Gastroesophageal sphincter (tissue), 4 donors: ENCODE measurements around the gene GMDS. TPM values are rescaled to one million over a fixed set of nuclear protein-coding genes. Genes with fewer than 3 reads are reported as not detected.

Source experiments
- ATAC-seq: fragments of 150-250 bp; one replicate; pipeline ENCODE4 v1.9.1; 2016; ENCODE audit warnings: mild to moderate bottlenecking, moderate library complexity
- H3K27ac ChIP-seq, 4 donors: fragments of 200-600 bp; sonication (generic) in 3 of 4; 1 replicate in 3 of 4; 2 replicates in 1 of 4; pipeline ENCODE4 v1.5.1; 2016 to 2019
- H3K27me3 ChIP-seq: fragments of 200-600 bp; sonication (generic); one replicate; pipeline ENCODE4 v1.5.1; 2019
- H3K36me3 ChIP-seq, 2 donors: fragments of 200-600 bp; sonication (generic); one replicate each; pipeline ENCODE4 v1.5.1; 2019; ENCODE audit warnings: control low read depth in 1 of 2
- H3K4me1 ChIP-seq, 3 donors: fragments of 200-600 bp; sonication (generic); 1 replicate in 2 of 3; 2 replicates in 1 of 3; pipeline ENCODE4 v1.5.1; 2016 to 2019; ENCODE audit warnings: control low read depth in 2 of 3
- H3K4me3 ChIP-seq, 2 donors: fragments of 200-600 bp; sonication (generic); one replicate each; pipeline ENCODE4 v1.5.1; 2019; ENCODE audit warnings: mild to moderate bottlenecking in 1 of 2, moderate library complexity in 1 of 2
- H3K9me3 ChIP-seq, 3 donors: fragments of 200-600 bp; sonication (generic); one replicate each; pipeline ENCODE4 v1.5.1; 2017 to 2019; ENCODE audit warnings: control low read depth in 2 of 3
- EP300 ChIP-seq: sonication (generic); formaldehyde crosslinking; IDR thresholded peaks from one replicate; pipeline ENCODE4 v1.6.1; 2017; ENCODE audit warnings: antibody characterized with exemption, mild to moderate bottlenecking
- POLR2A ChIP-seq, 2 donors: fragments of 450-650 bp; IDR thresholded peaks; one replicate each; pipeline ENCODE4 v1.6.1; 2017; ENCODE audit warnings: antibody characterized with exemption in 2 of 2, mild to moderate bottlenecking in 2 of 2, moderate library complexity in 1 of 2
- POLR2AphosphoS5 ChIP-seq: sonication (generic); formaldehyde crosslinking; IDR thresholded peaks from one replicate; pipeline ENCODE4 v1.6.1; 2017; ENCODE audit warnings: antibody characterized with exemption
- WGBS, 2 donors: methylation state at CpG; one replicate each; pipeline ENCODE4 v1.1.5; 2018; ENCODE audit warnings: low coverage in 1 of 2; 5-methylcytosine and 5-hydroxymethylcytosine counted together
- total RNA-seq, 4 donors: library from RNA; depleted of rRNA; stranded (reverse); fragments of >200 nt; gene quantifications; one replicate each; pipeline ENCODE4 v1.1.0, GENCODE V29; 2016
- TF ChIP-seq, protein P1 (sequence below), 4 experiments: fragments of 200-600 bp in 2 of 4; fragments of 450-650 bp in 2 of 4; sonication (generic) in 1 of 4; IDR thresholded peaks; one replicate each; pipeline ENCODE4 v1.5.1; 2017 to 2019; ENCODE audit warnings: antibody characterized with exemption in 4 of 4, mild to moderate bottlenecking in 2 of 4, moderate library complexity in 2 of 4

GMDS gene
- total RNA-seq, 4 donors from 2014 or later = 5.0 to 14.7 (median 6.4) TPM

- Histone ChIP-seq H3K4me1 (no peaks in the 10 kb centered on the region), H3K4me3 (no peak overlapping the region), H3K9me3 (peaks cover 0 to 9% (median 0%) of the 10 kb centered on the region in 3 donors), H3K27me3 (no peaks in the 10 kb centered on the region), H3K27ac (no peak overlapping the region), H3K36me3 (peaks cover 0 to 69% of the 10 kb centered on the region in 2 donors)
- TF ChIP-seq EP300 = no peak
- no peak for TF ChIP-seq POLR2AphosphoS5
- no peak for TF ChIP-seq POLR2A (IDR thresholded peaks at IDR 0.05)
- TF ChIP-seq, protein P1, sequence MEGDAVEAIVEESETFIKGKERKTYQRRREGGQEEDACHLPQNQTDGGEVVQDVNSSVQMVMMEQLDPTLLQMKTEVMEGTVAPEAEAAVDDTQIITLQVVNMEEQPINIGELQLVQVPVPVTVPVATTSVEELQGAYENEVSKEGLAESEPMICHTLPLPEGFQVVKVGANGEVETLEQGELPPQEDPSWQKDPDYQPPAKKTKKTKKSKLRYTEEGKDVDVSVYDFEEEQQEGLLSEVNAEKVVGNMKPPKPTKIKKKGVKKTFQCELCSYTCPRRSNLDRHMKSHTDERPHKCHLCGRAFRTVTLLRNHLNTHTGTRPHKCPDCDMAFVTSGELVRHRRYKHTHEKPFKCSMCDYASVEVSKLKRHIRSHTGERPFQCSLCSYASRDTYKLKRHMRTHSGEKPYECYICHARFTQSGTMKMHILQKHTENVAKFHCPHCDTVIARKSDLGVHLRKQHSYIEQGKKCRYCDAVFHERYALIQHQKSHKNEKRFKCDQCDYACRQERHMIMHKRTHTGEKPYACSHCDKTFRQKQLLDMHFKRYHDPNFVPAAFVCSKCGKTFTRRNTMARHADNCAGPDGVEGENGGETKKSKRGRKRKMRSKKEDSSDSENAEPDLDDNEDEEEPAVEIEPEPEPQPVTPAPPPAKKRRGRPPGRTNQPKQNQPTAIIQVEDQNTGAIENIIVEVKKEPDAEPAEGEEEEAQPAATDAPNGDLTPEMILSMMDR (IDR thresholded peaks at IDR 0.05) = no peak
- no peak for ATAC-seq
- 100% methylated on average over 1 of the region's 3 CpGs; no CpG with 5 or more reads in 1 of the 2 donors for WGBS, 2 donors
These were observed 9.3 kb upstream of the GMDS start for GRCh38 chr6:2254747-2255146.

- peaks cover 0 to 1% (median 0%) of the 10 kb centered on the region in 3 donors for H3K9me3 ChIP-seq
- H3K36me3 ChIP-seq = peaks cover 0 to 54% of the 10 kb centered on the region in 2 donors
- H3K4me3 ChIP-seq = no peak overlapping the region
- no peak overlapping the region for H3K27ac ChIP-seq
- no peak for ATAC-seq
- no peaks in the 10 kb centered on the region for H3K27me3 ChIP-seq
- TF ChIP-seq EP300 = no peak
- TF ChIP-seq POLR2AphosphoS5 = no peak
- no peak for TF ChIP-seq POLR2A (IDR thresholded peaks at IDR 0.05)
- TF ChIP-seq, protein P1 (IDR thresholded peaks at IDR 0.05) = no peak
- peaks cover 0 to 20% (median 9%) of the 10 kb centered on the region in 3 donors for H3K4me1 ChIP-seq
- WGBS, 2 donors = 86 to 93% methylated on average over 3 to 7 of the region's 7 CpGs
These were observed 3.7 kb upstream of the GMDS start for GRCh38 chr6:2249126-2249525.

- Histone ChIP-seq H3K27me3 (no peaks in the 10 kb centered on the region), H3K4me3 (no peak overlapping the region), H3K4me1 (peaks cover 0 to 20% (median 9%) of the 10 kb centered on the region in 3 donors), H3K27ac (no peak overlapping the region), H3K36me3 (peaks cover 0 to 39% of the 10 kb centered on the region in 2 donors), H3K9me3 (no peaks in the 10 kb centered on the region)
- WGBS, 2 donors = 84 to 100% methylated on average over 3 to 5 of the region's 5 CpGs
- no peak for TF ChIP-seq POLR2AphosphoS5
- TF ChIP-seq, protein P1 (IDR thresholded peaks at IDR 0.05) = no peak
- no peak for TF ChIP-seq POLR2A (IDR thresholded peaks at IDR 0.05)
- no peak for TF ChIP-seq EP300
- no peak for ATAC-seq
These were observed 2.3 kb upstream of the GMDS start for GRCh38 chr6:2247664-2248063.

DNA sequence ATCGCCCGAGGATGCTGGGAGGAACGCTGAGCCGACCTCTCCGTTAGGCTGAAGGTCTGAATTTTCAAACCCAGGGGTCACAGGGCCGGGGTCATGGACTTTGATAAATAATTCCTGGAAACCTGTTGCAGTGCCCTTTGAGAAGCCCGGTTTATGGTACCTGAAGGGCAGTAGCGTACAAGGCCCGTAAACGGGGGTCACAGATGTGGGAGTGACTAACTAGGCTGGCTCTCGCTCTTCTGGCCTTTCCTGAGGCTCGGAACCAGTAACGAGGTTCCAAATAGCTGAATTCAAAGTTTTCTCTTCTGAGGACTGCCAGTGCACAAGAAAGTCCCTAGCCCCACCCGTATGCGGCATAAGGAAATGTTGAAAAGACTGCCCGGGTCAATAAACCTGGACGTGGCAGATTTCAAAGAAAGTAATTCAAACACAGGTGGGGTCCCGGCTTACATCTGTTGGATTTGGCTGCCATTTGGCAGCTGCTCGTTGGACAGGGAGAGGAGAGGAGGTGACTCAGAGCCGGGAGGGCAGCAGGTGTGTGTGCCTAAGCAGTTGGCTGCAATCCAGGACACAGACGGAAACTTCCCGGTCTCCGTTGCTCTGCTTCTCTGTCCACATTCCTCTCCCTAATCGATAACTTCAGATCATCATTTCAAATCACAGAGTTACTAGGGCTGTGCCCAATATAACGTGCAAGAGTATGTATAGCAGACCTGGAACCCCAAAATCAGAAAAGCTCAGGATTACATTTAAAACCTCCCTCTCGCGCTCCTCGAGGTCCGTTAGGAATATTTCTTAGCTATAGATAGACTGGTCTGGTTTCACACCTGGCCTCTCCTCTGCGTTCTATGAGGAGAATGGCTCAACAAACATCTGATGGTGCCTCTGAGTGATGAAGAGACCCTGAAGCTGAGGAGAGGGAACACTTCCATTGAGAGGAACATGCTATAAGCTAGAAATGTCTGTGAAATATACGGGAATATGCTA lies 765 bp upstream of the GMDS start:
- peak; percentile 23 for ATAC-seq
- TF ChIP-seq, protein P1 (IDR thresholded peaks at IDR 0.05) = no peak
- TF ChIP-seq POLR2AphosphoS5 (peak; percentile 40), EP300 (no peak)

More for the DNA sequence above, 765 bp upstream of the GMDS start:
- Histone ChIP-seq H3K27me3 (no peaks in the 10 kb centered on the region), H3K4me3 (peak overlapping the region; percentile 41 to 93), H3K9me3 (no peaks in the 10 kb centered on the region), H3K27ac (peak overlapping the region; percentile 54 to 90 (median 88)), H3K4me1 (peaks cover 0 to 20% (median 9%) of the 10 kb centered on the region in 3 donors), H3K36me3 (peaks cover 0 to 27% of the 10 kb centered on the region in 2 donors)
- 13 to 23% methylated on average over 12 to 19 of the region's 31 CpGs for WGBS, 2 donors
